ENCODE results near the gene CACNA1I. TPM values are rescaled to one million over a fixed set of nuclear protein-coding genes. Genes with fewer than 3 reads are reported as not detected.
A peak's percentile ranks its signal among the peaks of the same experiment; 100 is the strongest.

Gene CACNA1I
- total and polyA plus RNA-seq, 2 of the 8 experiments (the other 6 are each of a cell fraction or from before 2014, with no cell fraction given) = 0.77 to 1.2 TPM

- Histone ChIP-seq H3K4ac (replicated peaks; ENCODE audit: insufficient read length, low read depth, low read length) (no peak overlapping the region), H3K4me3 (ENCODE audit: extremely low read depth in 1 of 4, insufficient read depth in 2 of 4, low read depth in 3 of 4, low read length in 4 of 4) (no peak overlapping the region), H2BK20ac (ENCODE audit: low read length) (0 out of 2 replicates have a peak overlapping the region, but pooled peaks have one; percentile 15), H2AFZ (ENCODE audit: low read length) (no peak overlapping the region), H3K79me2 (ENCODE audit: control insufficient read depth in 1 of 2, insufficient read depth in 2 of 2, low read length in 2 of 2) (no peaks in the 10 kb centered on the region), H2BK12ac (ENCODE audit: low read depth, low read length) (no peak overlapping the region), H2BK5ac (ENCODE audit: low read depth, low read length) (no peak overlapping the region), H2BK120ac (replicated peaks; ENCODE audit: low read depth, low read length) (no peak overlapping the region), H3K79me1 (ENCODE audit: low read depth, low read length) (no peaks in the 10 kb centered on the region), H3K4me1 (replicated peaks in 1 of 4; ENCODE audit: control insufficient read depth in 3 of 4, insufficient read depth in 4 of 4, low read length in 3 of 4) (peaks cover 0 to 4% (median 1%) of the 10 kb centered on the region in 4 experiments; a peak in 3 of 7 replicates), H3K56ac (replicated peaks; ENCODE audit: insufficient read length, low read depth, low read length) (no peak overlapping the region), H4K91ac (replicated peaks; ENCODE audit: insufficient read length, low read length) (no peak overlapping the region), H3K36me3 (ENCODE audit: control insufficient read depth in 2 of 4, insufficient read depth in 4 of 4, low read length in 3 of 4) (no peaks in the 10 kb centered on the region), H4K20me1 (replicated peaks in 1 of 2; ENCODE audit: control insufficient read depth in 1 of 2, insufficient read depth in 2 of 2, low read length in 2 of 2) (peaks cover 0 to 2% of the 10 kb centered on the region in 2 experiments), H4K5ac (ENCODE audit: insufficient read length, low read depth, low read length) (no peak overlapping the region), H3K23ac (ENCODE audit: insufficient read length) (no peak overlapping the region), H3K9ac (replicated peaks in 1 of 4; ENCODE audit: extremely low read depth in 1 of 4, low read depth in 3 of 4, low read length in 3 of 4) (no peak overlapping the region), H2AK5ac (ENCODE audit: low read depth, low read length) (no peak overlapping the region), H3K27me3 (replicated peaks in 1 of 4; ENCODE audit: control insufficient read depth in 3 of 4, extremely low read depth in 1 of 4, insufficient read depth in 3 of 4, low read length in 3 of 4) (no peaks in the 10 kb centered on the region; a peak in 1 of 7 replicates), H3K23me2 (ENCODE audit: low read depth, low read length) (0 out of 2 replicates have a peak, but pooled peaks cover 2% of the 10 kb centered on the region), H3K14ac (ENCODE audit: insufficient read length) (no peak overlapping the region), H3K4me2 (ENCODE audit: insufficient read depth in 1 of 2, low read depth in 2 of 2, low read length in 2 of 2) (no peak overlapping the region), H2BK15ac (ENCODE audit: low read length) (peak overlapping the region; percentile 63; the same call in 1 of the 2 replicates), H3K27ac (ENCODE audit: low read depth, low read length) (no peak overlapping the region), H3K18ac (ENCODE audit: extremely low read depth, low read length) (no peak overlapping the region), H4K8ac (ENCODE audit: extremely low read depth, insufficient read depth, low read length) (no peak overlapping the region), H3K9me3 (ENCODE audit: insufficient read depth in 2 of 2, low read depth in 1 of 2, low read length in 1 of 2) (no peaks in the 10 kb centered on the region)
- ChIA-PET CTCF (ENCODE audit: partially characterized antibody) (interaction anchor here (0.8 to 1.5 kb wide), 3 partner anchors 25 to 35 kb away, joined by 3 read pairs; no protein-coding TSS in a partner anchor), POLR2A (ENCODE audit: partially characterized antibody) (no interaction called here)
- 85% methylated on average over 10 of the region's 10 CpGs; no CpG with 5 or more reads in 1 of the 2 experiments for WGBS, 2 experiments (ENCODE audit: extremely low coverage in 1 of 2, insufficient coverage in 1 of 2, insufficient read length in 1 of 2, insufficient replicate concordance in 2 of 2, low coverage in 1 of 2, low lambda C conversion rate in 2 of 2, missing lambda C conversion rate in 1 of 2)
- TF ChIP-seq JUN (IDR thresholded peaks at IDR 0.05; ENCODE audit: low read depth, low read length) = no peak
- no peak for TF ChIP-seq BRCA1 (IDR thresholded peaks at IDR 0.05; ENCODE audit: low read depth, low read length)
- no peak for TF ChIP-seq SP1 (IDR thresholded peaks at IDR 0.05; ENCODE audit: low read depth, low read length)
- no peak for TF ChIP-seq USF2 (IDR thresholded peaks at IDR 0.05; ENCODE audit: low read length)
- no peak for TF ChIP-seq BCL11A (IDR thresholded peaks at IDR 0.05; ENCODE audit: low read depth in 2 of 2, low read length in 2 of 2)
- no peak for TF ChIP-seq CTBP2 (IDR thresholded peaks at IDR 0.05; ENCODE audit: borderline replicate concordance, insufficient read depth, insufficient read length, low read length)
- TF ChIP-seq CTCF (IDR thresholded peaks at IDR 0.05; ENCODE audit: control extremely low read depth in 1 of 3, insufficient read depth in 1 of 3, low read depth in 1 of 3, low read length in 3 of 3) = no peak
- no peak for TF ChIP-seq HDAC2 (IDR thresholded peaks at IDR 0.05; ENCODE audit: borderline replicate concordance in 1 of 2, low read depth in 2 of 2, low read length in 2 of 2)
- no peak for FAIRE-seq
- no peak for DNase-seq (ENCODE audit: low read depth in 1 of 2, low spot score in 2 of 2)
Observed at GRCh38 chr22:39713799-39714290, 143.3 kb downstream of the CACNA1I start.
